HG03064 (cell line): ENCODE data around the gene CAMKMT.
A peak's percentile ranks its signal among the peaks of the same experiment; 100 is the strongest.

Experiments
- ATAC-seq: cut with Tn5 transposase; IDR thresholded peaks from one replicate; pipeline ENCODE4 v1.9.1; 2021; ENCODE audit warnings: low read depth; ENCODE audit not compliant: unreplicated experiment

The CAMKMT gene

DNA sequence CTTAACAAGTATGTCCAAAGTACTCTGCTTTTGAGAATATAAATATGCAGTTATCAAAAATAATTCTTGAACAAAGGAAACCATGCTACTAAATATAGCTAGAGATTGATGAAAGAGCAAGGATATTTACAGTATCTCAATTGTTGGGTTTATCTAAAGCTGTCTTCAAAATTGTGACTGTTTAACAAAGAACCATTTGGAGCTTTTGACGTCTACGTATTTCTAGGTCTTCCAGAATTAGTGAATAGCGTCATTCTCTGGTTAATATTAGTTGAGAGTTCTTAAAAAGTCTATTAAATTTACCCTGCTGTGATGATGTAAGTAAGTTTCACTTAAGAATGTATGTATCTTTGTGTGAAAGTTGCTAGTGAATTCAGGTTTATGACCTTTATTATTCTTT, 356.7 kb downstream of the CAMKMT start:
- ATAC-seq: no peak

DNA sequence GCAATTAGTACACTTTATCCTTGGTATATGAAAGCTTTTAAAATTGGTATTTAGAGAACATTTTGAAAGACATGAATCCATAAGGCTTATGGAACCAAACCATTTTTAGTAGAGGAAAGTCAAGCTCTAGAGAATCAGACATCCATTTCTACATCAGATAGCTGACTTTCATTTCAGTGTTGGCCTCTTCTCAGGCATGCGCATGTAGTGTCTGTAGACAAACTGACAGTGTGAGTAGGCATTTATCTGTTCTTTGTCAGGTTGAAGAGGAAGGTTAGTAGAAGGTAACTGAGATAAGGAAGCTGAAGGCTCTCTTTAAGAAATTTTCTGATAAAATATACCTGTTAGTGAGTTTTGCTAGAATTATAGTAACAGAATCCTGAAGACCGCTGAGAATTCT, 357.8 kb downstream of the CAMKMT start:
- no peak for ATAC-seq

DNA sequence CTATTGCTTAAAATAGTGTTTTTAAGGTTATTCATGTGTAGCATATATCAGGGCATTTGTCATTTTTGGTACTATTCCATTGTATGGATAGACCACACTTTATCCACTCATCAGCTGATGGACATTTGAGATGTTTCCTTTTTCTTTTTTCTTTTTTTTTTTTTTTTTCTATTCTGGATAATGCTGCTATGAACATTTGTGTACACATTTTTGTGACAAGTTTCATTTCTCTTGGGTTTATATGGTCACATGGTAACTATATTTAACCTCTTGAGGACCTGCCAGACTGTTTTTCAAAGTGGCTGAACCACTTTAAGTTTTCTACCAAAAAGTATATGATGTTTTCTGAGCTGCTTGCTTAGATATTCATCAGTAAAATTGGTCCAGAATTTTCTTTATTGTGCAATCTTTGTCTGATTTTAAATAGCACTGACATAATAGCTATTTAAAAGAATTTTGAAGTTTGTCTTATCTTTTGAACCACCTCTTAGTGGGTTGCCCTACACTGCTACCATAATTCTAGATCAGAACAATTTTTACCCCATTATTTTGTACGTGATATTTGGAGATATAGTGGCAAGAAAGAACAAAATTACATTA, 360.4 kb downstream of the CAMKMT start:
- ATAC-seq: no peak

DNA sequence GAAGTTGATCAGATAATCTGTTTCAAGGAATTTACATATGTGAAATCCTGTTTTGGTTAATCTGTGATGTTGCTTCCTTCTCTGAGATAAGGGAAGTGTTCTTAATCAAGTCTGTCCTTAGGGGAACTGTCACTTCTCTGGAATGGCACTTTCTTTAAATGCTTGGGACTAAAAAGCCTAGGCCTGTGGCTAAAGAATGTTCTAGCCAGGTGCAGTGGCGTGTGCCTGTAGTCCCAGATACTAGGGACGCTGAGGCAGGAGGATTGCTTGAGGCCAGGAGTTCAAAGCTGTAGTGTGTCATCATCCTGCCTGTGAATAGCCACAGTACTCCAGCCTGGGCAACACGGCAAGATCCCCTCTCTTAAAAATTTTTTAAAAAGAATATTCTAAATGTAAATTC, 362.2 kb downstream of the CAMKMT start:
- ATAC-seq: no peak

DNA sequence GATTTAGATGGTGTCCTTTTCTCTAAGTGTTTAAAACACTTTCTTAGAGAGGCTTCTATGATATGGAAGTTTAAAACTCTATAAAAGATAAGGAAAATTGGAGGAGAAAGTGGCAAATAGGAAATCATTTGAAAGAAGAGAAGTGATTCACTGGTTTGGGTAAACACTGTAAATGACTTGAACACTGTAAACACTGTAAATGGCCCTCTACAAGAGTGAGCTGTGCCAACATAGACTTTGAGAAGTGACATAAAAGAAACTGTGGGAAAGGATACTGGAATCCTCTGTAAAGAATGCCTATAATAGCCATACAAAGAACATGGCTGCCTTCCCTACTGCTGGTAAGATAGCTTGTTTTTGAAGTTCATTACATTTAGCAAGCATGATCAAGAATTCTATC, 368.8 kb downstream of the CAMKMT start:
- no peak for ATAC-seq

DNA sequence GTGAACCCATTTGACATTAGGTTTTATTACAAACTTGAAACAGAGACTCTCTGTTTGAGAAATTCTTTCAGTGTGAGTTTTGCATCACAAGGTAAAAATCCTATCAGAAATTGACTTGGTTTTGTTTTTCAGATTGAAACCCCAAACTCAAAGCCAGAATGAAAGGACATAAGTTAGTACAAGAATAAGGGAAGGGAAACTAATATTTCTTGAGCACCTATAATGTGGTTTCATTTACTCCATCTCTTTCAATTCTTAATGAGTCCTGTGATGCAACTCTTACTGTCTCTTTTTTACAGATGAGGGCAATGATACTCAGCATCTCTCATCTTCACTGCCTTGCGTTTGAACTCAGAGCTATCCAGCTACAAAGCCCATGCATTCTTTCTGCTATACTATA, 369.8 kb downstream of the CAMKMT start:
- ATAC-seq: peak; percentile 90

DNA sequence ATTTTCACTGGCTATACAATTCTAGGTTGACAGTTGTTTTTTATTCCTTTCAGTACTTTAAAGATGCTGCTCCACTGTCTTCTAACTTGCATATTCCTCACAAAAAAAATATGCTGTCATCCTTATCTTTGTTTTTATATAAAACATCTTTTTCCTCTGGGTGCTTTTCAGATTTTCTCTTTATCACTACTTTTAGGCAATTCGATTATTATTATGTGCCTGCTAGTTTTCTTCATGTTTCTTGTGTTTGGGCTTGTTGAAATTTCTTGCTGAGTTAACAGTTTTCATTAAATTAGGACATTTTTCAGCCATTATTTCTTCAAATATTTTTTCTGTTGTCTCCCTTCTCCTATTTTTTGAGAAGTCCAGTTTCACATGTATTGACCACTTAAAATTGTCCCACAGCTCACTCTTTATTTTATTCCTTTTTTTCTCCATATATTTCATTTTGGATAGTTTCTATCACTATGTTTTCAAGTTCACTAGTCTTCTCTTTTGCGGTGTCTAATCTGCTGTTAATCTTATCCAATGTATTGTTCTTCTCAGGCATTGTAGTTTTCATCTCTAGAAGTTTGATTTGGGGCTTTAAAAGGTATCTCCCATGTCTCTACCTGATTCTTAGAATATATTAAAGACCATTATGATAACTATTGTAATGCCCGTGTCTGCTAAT, 374.7 kb downstream of the CAMKMT start:
- ATAC-seq: no peak

DNA sequence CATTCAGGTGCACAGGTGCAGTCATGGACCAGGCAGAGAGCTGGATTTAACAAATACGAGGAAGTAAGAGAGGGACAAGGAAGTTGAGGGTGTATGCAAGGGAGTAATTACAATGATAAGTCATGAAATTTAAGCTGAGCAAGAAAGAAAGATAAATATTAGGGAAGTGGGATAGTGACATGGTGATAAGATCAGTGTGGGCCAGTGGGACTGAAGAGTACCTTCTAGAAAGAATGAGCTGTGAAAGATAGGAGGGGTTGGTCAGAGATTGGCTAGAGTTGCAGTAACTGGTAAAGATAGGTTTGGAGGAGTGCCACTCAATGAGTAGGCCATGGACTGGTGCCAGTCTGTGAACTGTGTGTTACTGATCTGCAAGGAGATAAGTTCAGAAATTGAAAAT, 378.9 kb downstream of the CAMKMT start:
- no peak for ATAC-seq

DNA sequence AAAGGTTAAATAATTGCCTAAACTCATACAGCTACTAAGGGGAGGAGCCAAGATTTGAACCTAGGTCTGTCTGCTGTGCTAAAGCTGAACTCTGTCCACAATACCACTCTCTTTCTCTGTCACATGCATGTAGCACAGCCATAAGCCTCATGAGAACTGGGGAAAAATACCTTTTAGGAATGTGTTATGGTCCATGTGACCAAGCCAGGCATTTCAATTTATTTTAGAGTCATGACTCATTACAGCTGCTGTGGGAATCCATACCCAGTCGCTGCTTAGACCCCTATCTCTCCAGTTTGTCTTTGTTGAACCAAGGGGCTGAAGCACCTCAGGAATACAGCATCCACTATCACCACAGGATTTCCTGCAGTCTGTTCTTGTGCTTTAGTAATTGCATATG, 379.8 kb downstream of the CAMKMT start:
- ATAC-seq: no peak

DNA sequence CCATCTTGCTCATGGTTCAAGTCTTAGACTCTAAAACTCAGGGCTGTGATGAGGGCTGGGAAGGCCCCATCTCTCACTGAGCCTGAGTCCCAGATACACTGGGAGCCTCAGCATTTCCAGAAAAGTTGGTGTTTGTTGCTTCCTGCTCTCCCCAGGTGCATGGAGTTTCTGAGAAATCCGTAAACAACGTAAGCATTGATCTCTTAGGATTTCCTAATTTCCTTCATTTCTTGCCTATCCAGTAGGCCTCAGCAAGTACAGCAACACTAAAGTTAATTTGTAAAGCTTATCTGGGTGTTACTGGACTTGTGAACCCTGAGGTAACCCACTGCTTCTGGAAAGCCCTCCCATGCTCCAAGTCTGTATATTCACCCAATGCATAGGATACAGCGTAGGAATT, 380.3 kb downstream of the CAMKMT start:
- no peak for ATAC-seq

DNA sequence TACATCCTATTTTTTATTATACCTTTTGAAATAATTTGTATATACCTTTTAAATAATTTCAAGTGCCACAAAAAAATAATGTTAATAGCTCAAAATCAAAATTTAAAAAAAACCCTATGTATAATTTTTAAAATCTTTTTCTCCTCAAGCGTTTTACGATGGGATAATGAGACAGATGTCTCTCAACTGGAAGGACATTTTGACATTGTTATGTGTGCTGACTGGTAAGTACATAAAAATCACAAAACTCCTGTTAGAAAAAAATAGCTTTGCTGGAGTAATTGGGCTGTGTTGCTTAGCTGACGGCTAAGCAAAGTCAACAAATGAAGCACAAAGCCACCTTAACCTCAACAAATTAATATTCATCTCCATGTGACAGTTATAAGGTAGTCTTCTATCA, 381.7 kb downstream of the CAMKMT start:
- no peak for ATAC-seq

DNA sequence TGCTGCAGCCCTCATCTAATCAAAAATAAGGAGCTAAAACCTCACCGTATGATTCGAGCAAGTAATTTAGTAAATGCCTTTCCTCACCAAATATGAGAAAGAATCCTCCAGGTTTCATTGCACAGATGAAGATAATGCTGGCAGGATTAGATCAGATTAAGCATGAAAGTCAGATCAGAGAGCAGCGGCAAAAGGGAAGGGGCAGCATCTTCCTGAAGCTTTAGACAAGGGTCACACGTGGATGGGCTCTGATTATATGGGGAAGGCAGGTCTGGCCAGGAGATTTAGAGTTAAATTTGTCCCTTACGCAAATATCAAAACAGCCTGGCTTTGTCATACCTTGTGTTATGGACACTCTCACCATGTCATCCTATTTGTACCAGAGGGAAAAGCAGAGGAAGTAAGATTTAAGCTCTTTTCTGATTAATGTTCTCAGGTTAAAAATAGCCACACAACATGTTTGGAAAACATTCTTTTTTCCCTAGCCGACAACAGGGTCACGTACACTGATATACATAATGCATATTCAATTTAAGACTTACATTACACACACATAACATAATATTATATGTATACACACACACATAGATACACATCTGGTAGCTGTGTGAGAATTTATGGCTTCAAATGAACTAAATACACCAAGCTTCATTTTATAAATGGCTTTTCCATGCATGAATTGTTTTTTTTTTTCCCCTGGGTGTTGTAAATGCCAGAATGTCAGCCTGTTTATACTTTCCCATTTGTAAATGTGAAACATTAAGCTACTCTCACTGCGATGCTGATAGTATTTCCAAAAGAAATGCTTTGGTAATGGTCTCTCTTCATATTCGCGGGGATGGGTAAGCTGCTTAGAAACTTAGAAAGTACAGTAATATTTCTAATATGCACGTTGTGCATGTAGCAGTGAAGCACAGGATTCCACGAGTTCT, 383.5 kb downstream of the CAMKMT start:
- no peak for ATAC-seq

DNA sequence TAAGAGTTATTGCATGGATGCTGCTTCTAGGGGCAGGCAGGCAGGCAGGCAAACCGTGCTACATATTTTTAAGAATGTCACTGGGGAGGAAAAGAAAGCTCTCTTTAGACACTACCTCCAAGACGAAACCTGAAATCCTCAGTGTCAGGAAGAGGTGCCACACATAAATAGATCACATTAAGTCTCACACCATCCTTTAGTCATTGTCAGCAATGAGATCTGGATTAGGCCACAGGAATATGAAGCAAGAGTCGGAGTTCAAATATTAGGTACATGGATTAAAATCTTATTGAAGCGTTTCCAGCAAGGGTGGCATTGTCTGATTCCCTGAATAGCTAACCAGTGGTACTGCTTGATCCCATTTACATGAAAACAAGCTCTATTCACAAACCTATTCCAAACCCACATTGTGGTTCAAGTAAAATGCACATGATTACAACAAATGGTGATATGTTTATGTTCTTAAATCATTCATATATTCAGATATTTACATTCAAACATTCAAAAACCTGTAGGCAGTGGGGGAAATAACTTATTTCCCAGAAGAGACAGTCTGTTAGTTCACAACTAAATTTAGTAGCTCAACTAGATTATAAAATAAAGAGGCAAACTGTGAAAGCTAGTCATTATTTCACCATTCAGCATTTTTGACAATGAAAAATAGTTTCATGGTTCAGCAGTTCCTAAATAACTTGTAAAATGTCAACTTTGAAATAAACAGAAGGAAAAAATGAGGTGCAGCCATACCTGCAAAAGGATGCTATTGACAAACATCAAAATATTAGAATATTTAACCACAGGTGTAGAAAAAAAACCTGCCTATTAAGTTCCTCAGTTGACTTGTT, 384.4 kb downstream of the CAMKMT start:
- no peak for ATAC-seq

DNA sequence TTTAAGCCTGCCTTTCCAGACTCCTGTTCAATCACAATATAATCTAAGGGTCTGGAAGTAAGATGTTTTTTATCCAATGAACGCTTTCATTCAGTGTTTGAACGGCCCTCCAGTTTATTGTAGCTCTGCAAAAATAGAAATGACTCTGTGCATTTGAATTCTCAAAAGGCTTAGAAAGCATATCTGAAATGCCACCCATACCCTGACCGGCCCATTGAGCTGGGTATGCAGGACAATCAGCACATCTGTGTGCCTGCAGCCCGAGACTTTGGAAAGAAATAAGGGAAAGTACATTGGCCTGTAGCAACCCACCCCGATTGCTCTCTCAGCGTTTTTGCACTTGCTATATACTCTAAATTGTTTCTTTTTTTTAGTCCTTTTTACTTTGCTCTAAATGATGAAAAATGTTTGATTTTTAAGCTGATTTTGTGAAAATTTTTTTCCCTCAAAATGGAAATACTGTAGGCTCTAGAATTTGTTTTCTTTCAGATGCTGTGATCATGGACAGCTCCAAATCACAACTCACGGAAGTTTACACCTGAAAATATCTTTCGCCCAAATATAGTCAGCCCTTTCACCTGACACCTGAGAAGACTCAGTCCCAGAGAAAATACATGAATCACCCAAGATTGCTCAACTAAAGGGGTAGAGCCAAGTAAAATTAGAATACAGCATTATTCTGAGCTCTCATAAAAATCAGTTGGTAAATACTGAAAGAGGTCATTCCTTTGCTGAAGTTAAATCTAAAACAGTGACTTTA, 385.3 kb downstream of the CAMKMT start:
- ATAC-seq: no peak

DNA sequence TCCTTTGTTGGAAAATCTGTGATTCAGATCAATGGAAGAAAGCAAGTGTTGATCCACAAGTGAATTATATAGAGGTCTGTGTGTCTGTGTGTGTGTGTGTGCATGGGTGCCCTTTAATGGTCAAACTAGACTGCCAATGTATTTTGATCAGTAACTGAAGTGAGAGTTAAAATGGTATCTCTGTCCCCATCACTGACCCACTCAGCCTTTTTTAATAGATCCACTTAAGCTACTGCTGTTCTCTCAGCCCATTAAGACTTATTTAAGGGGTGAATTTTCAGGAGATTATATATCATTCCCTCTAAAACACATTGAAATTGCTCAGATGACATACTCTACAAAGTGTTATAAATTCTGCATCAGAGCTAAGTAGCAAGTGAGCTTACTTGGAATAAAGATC, 386.0 kb downstream of the CAMKMT start:
- no peak for ATAC-seq

DNA sequence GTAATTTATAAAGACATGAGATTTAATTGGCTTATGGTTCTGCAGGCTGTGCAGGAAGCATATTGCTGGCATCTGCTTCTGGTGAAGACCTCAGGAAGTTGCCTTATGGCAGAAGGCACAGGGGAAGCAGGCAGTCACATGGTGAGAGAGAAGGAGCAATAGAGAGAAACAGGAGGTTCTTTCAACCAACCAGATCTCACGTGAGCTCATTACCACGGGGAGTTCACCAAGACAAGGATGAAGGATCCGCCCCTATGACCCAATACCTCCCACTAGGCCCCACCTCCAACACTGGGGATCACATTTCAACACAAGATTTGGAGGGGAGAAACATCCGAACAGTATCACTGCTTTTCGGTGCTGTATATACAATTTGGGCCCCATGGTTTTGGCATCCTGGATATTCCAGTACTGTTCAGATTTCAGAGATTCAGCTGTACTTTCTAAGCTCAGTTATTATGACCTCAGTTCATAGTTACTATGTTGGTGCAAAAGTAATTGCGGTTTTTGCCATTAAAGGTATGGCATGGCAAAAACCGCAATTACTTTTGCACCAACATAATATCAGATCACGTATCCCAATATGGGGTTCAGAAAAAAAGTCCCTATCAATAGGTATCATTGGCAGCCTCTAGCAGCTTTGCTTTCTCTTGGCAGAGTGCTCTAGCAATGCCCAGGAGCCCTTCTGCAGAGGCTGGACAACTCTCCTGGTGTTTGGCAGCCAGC, 390.2 kb downstream of the CAMKMT start:
- ATAC-seq: no peak

DNA sequence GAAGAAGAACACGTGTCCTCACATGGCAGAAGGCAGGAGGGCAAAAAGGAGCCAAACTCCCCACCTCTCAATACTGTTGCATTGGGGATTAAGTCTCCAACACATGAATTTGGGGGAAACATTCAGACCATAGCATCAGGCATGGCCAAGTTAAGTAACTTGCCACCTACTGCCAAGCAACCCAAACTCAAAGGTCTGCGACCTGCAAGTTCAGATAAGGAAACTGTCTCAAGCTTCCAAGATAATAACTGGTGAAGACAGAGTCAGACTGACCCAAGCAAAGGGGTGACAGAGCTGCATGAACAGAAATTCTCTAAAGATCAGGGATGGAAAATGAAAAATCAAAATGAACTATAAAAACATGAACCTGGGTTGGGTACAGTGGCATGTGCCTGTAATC, 391.0 kb downstream of the CAMKMT start:
- ATAC-seq: no peak

DNA sequence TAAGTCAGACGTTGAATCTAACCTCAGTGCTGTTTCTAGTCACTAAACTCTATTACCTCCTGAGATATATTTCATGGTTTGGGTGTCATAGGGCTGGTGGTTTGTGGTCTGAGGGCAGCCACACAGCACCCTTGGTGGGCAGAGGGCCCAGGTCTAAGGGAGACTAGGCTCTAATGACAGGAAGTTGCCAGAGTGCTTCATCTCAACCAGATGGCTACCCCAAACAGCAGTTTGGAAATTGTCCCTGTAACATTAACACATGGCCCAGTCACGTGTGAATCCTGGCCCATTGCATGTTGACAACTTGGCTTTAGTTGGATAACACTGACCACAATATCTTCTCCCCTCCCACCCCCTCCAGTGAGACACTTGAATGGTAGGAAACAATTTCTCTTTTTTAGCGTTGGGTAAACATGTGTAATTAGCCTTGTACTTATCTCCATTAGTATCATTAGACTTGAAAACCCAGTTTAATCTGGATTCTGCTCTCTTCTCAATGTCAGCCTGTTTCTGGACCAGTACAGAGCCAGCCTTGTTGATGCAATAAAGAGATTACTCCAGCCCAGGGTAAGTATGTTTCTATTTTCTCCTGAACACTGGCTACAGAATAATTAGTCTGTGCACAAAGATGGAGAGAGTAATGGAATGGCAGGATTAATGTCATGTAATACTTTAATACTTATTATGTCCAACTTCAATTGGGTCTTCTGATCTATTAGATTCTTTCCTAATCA, 392.0 kb downstream of the CAMKMT start:
- peak; percentile 88 for ATAC-seq

DNA sequence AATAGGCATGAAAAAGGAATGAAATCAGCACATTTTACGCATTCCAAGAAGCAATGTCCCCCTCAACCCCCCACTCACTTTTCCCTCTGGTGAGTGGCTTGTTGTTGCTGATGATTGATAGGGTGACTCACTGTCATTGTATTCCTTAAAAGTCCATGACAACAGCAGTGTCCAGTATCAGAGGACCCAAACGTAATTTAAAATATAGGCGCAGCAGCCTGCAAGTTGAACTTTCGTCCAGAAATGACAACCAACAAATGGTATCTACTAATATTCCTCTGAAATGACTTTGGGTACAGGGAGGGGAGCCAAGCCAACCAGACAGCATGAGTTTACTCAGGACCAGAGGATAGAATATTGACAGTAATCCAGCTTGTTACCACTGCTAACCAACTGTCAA, 396.8 kb downstream of the CAMKMT start:
- ATAC-seq: no peak
